Measurements from ENCODE around the gene TIMM22.
"Not testable (repeated sequence)": the region's sequence is repeated elsewhere in the genome, so short reads cannot be mapped to it uniquely, and the experiment has no call there.

Gene TIMM22

DNA sequence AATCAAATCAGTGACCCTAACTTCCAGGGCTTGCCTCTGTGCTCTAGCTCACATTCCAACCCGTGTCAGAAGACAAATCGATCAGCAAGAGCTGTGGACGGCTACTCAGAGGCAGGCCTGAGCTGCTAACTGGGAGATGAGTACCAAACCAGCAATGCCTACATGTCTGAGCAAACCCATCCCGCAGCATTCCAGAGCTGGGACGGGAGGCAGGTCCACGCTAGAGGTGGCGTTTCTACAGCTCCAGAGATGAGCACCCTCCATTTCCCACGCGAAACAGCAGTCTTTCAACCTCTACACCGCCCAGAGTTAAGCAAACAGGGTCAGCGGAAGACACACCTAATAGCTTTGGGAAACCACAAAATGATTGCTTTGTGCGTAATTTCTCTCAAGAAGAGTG, 23.9 kb upstream of the TIMM22 start:
- no peak for DNase-seq

DNA sequence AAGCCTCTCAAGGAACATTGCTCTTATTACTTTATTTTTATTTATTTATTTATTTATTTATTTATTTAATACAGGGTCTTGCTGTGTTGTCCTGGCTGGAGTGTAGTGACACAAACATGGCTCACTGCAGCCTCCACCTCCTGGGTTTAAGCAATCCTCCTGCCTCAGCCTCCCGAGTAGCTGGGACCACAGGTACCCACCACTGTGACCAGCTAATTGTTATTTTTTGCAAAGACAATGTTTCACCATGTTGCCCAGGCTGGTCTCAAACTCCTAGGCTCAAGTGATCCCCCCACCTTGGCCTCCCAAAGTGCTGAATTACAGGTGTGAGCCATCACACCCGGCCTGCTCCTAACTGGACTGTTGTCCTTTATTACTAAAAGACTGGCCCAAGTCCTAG, 22.2 kb upstream of the TIMM22 start:
- not testable (repeated sequence) for DNase-seq

DNA sequence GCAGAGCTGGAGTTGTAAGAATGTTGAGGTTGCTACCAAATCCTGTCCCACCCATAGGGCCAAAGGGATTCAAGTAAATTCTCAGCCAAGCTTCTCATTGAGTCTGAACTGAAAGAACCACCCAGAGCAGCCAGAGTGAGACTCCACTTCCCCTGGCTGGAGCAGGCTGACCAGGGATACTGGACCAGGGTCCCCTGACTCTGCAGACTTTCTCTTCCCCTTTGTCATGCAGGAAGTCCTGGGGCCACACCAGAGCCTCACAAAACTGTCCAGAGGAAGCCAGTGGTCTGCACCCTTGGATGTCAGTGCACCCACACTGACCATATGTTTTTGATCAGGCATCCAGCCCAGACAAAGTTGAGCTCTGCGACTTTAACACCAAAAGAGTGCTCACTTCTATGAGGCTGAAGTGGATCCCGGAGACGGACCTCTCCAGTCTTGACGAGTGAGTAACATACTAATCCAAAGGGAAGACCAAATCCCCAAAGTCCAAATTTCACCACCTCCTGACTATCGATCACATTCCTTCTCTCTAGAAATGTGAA, 21.5 kb upstream of the TIMM22 start:
- no peak for DNase-seq

DNA sequence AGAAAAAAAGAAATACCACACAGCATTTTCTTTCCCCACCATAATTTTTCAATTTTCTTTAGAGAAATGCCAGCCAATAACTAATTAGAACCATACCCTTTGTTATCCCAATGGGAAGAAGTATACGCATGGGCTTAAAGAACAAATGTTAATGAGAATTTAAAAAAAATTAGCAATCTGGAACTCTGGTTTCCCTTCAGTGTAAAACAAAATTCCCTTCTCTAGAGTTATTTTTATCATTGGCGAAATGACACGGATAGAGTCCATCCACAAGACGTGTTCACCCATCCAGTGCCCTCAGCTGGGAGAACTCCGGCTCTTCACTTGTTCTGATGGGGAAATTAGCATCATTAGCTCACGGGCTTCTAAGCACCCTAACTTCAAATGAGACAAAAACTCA, 20.6 kb upstream of the TIMM22 start:
- no peak for DNase-seq

DNA sequence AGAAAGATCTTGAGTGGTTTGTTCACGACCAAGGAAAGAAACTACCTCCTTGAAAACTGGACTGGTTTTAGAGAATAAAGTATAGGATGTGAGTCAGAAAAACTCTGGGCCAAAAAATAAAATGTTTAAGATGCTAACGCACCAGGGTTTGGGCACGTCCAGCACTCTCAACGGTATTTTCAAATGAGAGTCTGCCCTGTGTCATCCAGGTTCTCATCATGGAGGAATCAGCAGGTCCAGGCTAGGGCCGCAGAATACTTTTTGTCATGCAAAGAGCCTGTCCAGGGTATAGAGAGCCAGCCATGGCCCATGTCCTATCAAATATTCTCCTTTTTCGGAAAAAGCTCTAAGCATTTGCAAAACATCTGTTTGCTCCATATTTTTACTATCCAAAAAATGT, 19.8 kb upstream of the TIMM22 start:
- DNase-seq: no peak

DNA sequence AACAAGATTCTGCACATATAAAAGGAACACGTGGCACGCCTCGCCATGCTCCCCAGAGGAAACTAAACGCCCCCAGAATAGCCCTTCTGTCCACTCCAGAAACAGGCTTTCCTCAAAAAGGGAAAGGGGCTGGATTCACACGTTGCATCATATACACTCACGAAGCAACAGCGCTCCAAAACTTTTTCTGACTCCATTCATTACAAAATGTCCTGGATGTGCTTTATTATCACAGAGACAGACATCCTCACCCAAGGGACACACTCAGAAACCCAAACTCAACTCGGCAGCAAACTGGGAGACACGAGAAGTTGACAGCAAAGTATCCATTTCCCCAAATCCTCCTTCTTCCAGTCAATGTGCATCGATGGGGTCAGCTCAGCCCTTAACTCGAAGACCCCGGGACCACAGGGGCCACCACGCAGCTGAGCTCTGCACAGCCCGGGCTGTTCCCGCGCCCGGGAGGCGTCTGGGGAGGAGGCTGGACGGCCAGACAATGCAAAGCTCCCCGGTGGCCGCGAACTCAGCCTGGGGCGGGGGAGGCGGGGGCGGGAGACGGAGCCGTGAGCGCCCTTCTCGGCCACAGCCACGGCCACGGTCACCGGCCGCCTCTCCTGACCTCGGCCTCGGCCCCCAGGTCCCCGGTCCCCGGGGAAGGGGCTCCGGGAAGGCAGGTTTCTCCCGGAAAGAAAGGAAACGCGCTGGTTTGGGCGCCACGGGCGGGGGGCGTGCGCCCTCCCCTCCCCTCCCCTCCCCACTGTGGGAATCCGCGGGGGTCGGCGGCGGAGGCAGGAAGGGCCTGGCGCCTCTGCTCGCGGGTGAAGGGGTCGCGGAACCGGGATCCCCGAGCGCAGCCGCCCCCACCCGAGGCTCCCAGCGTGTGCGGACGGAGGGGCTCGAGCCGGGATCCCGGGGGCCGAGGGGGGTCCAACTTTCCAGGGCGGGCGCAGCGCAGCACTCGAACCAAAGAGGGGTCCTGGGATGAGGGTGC, 18.5 kb upstream of the TIMM22 start:
- no peak for DNase-seq

DNA sequence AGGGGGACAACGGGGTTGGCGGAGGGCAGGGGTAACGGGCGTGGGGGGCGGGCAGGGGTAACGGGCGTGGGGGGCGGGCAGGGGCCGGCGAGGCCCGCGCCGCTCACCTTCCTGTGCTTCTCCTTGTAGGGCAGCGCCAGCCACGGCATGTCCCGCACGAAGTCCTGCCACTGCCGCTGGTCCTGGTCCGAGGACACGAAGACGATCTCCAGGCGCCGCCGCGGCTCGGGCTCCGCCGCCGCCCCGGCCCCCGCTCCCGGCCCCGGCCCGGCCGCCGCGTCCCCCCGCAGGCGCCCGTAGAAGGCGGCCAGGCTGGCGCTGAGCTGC, 17.8 kb upstream of the TIMM22 start:
- DNase-seq: no peak

DNA sequence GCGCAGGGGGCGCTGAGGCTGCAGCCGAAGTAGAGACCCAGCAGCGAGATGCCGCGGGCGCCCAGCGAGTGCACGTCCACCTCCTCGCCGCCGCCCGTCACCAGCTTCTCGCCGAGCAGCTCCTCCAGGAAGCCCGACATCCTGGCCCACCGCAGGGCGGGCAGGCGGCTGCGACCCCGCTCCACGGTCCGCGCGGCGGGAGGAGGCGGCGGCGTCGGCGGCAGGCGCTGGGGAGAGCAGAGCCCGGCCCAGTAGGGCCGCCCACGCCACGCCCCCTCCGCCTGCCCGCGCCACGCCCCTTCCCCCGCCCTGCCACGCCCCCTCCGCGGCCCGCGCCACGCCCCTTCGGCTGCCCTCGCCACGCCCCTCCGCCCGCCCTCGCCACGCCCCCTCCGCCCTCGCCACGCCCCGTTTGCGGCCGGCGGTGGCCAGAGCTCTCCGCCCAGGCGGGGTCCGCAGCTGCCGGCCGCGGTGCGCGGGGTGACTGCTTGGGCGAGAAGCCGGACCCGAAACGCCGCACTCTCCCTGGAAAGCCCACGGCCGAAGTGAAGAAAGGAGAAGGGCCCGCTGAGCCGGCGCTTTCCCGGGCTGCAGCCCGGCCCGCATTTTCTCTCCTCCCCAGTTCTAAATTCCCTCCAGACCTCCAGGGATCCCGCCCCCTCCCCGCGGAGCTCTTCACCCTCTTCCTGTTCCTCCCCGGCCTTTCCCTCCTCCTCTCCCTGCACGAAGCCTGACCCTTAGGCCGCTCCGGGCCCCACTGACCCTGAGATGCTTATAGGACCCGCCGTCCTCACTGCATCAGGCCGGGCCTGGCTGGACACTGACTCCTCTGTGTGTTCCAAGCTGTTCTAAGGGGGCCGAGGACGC, 17.2 kb upstream of the TIMM22 start, which contains the start of gene NXN:
NXN (minus strand) TSS at position 238 of the 867 bp plus-strand sequence.
- DNase-seq: peak; percentile 79

DNA sequence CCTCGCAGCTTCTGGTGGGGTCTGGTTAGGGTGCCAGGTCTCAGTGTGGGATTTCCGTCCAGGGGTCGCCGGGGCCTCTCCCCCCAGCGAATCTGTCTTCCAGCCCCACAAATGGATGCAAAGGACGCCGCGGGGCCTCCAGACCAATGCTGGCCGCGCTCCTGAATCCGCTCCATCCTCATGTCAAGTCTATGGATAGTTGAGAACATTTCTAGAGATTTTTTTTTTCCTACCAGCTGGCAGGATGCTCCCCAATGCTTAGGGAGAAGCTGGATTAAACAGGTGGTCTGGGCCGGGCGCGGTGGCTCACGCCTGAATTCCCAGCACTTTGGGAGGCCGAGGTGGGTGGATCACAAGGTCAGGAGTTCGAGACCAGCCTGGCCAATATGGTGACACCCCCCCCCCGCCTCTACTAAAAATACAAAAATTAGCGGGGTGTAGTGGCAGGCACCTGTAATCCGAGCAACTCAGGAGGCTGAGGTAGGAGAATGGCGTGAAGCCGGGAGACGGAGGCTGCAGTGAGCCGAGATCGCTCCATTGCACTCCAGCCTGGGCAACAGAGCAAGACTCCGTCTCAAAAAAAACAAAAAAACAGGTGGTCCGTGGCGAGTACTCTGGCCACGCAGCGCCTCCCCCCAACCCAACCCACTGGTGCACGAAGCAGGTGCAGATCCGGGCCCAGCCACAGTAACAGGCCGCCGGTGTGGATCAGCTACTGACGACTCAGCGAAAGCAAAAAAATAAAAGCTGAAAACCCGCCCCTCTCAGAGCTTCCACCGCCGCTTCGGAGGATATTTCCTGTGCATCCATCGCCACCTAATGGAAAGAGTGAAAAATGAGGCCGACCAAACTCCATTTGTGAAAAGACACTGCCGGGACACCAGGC, 16.3 kb upstream of the TIMM22 start:
- DNase-seq: peak; percentile 62

DNA sequence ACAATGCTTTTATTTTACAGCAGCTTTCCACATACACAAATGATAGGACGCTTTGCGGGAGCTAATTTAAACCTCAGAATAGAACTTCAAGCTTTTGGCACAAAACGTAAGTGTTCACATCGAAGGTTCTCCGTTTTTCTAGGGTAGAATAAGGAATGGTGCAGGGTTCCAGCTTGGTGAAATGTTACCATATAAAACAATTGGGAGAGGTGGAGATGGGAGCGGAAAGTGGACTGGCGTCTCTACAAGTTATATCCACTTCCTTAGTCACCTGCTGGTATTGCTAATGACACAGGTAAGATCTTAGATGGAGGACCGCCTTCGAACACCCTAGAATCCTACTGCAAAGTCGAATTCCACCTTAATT, 15.7 kb upstream of the TIMM22 start:
- no peak for DNase-seq

DNA sequence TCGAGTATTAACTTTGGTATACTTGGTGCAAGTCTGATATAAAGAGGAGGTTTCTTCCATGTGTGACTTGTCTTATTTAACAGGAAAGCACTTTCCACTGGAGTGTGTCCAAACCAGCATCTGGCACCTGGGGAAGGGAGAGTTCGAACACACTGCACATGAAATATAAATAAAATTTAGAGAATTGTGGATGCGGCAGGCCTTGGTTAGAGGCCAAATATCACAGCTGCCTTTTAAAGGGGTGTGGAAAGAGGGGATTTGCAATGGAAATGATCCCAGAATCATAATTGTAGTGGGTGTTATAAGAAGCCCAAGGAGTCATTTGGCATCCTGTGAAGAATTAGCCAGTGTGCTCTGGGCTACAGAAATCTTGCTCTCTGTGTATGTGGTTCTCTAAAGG, 13.0 kb upstream of the TIMM22 start:
- no peak for DNase-seq

DNA sequence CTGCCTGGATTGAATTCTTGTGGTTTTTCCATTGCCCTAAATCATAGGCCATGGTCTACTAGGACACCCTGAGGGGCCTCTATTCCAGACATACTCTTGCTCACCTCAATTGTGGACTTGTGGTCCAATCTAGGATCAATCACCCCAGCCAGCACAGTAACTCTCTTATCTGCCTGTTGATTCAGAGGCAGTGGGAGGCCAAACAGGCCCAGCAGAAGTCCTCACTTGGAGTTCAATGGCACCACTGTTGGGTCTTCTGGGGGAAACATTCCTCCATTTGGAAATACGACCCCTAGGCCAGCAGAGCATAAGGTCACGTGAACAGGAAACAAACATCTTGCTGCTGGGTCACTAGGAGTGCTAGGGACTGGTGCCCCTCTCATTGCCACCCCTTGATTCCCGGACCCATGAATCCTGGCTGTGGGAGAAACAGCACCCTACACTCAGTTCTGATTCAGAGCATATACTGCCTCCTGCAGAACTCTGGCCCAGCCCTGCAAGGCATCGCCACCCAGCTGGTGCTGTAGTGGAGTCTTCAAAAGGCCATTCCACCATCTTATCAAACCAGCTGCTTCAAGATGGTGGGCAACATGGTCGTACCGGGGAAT, 10.5 kb upstream of the TIMM22 start:
- no peak for DNase-seq

DNA sequence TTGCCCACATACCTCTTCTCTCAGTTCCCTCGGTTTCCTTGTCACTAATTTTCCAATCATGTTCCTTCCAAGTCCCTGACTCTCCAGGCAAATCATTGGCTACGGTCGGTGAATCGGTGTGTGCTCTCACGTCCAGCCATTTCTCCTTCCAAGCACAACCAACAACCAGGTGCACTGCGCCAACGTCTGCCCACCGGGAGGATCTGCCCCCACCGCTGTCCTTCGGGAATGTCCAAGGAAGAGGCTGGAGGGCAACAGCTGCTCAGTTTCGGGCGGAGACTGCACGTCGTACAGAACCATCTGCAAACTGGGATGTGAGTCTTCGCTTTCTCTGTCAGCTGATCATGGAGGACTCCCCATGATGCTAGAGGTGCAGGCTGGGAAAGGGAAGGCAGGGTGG, 9.0 kb upstream of the TIMM22 start:
- no peak for DNase-seq

DNA sequence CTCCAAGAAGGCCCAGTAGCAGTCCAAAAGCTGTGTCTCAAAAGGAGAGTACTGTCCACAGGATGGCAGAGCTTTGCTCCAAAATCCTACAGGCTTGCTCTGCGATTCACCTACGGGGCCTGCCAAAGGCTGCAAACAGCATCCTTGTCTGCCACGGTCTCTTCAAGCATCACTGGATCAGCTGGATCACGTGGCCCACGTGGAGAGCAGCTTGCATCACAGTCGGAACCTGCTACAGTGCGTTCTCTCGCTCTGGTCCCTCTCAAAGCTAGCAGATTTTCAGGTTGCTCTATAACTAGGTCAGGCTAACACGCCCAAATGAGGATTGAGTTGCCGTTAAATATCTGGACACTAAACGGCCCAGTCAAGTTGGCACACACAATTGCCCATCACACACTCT, 8.4 kb upstream of the TIMM22 start:
- no peak for DNase-seq

DNA sequence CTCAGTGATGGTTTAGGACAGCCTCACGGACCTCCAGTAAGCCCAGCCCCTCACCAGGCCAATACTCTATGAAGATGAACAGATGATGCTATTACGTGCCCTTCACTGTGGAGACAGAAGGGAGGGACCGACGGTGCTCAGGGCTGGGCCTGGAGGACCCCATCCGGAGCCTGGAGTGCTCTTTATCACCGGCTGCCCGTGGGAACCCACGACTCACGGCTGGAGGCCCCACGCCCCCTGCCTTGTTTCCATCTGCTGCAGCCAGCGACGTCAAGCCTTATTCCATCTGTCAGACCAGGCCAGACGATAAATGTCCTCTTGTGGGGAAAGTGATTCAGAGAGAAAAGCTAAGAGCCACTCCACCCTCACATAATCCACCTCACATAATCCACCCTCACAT, 4.0 kb upstream of the TIMM22 start:
- no peak for DNase-seq

DNA sequence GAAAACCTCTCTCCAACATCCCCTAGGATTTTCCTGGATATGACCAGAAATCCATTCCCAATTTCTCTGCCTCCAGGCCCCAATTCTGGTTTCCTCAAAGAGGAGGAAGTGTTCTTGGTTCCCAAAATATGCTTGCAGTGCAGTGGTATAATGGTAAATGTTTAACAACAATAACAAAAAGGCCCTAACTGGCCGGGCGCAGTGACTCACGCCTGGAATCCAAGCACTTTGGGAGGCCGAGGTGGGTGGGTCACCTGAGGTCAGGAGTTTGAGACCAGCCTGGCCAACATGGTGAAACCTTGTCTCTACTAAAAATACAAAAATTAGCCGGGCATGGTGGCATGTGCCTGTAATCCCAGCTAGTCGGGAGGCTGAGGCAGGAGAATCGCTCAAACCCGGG, 1.6 kb upstream of the TIMM22 start:
- DNase-seq: not testable (repeated sequence)

DNA sequence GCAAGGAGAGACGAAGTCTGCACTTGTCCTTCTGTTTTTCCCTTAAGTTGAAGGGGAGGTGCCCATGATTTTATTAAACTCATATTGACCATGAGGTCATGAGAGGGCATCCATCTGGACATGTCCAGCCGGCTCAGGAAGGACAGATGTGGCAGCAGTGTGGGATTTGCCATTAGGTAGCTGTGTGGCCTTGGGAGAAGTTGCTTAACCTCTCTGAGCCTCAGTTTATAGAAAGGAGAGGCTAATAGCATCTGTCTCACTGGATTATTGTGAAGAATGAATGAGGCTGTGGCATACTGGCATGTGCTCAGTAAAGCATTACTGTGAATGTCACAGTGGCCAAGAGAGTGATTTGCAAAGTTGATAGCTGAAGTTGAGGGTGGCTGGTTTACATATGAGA, 1.2 kb downstream of the TIMM22 start:
- DNase-seq: no peak

DNA sequence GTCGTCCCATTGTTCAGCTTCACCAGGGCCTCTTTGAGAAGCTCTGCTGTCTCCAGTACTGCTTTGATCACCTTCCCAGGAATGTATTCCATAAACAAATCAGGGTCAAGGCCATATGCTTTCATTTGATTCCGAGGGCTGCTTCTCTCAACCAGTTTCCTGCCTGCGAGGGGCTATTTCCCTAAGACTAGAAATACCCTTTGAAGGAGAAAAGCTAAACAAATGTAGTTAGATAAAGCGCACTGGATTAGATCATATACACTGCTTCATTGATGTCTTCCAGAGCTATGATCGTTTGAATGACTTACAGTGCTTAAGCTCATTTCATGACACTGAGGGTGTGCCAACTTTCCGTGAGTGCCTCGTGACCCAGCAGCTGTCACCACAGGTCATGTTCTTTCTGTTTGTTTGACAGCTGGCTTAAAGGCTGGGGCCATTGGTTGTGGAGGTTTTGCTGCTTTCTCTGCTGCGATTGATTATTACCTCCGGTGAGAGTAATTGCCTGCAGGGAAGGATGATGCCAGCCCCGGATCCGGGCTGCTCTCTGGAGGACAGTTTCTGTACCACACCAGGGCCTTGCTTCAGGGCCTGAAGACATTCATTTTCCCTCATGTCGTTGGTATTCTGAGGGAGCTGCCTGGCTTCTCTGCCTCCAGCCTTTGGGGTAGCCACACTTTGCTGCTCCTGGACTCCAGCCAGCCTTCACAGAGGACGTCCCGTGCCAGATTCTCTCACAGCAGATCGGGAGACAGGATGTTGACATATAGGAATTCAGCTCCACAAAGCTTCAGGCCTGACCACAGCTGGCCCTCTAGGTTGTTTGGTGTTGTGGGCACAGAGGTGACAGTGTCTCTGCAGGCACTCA, 3.9 kb downstream of the TIMM22 start:
- DNase-seq: no peak

DNA sequence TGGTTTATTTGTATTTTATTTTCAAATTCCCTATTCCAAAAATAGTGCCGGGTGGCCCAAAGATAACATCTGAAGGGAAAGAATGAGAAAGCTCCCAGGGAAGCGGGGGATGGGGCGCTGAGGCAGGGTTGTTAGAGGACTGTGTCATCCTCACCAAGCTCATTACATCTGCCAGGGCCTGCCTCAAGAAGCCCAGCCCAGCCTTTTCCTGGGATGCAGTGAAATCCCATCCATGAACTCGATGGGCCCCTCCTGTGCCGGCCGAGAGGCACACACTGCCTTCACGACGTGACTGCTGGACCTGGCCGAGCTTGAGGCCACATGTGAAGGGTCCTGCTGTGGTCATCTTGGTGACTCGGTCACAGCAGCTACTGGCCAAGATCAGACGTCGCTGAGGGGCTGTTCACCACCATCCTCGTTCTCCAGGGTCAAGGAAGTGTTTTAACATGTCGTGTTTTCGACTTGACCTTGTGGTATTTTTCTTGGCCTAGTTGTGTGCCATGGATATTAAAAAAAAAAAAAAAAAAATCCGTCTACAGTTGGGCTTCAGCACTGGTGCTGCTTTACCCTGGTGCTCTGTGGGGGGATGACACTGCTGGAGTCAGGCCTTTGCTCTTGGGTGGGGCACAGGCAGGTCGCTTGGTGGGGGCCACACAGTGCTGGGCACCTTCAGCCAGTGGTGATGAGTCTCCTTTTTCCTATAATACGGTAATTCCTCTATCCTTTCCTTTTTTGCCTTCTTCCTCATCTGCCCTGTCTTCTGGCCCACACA, 4.9 kb downstream of the TIMM22 start:
- DNase-seq: no peak

DNA sequence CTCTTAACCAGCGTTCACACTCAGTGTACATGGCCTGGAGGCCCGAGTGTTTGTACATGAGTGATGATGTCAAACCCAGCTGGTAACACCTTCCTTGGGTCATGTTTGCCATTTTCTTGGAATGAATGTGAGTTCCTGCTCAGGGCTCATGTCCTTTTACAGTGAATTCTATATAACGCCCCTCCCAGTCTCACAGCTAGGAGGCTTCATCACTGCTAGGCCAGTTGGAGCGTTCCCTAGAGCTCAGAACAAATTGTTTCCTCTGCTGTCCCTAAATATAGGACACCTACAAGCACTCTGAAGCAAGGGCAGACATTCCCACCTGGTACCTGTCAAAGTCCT, 5.5 kb downstream of the TIMM22 start:
- no peak for DNase-seq

All from GOT3 (cell line).